ENCODE results near the gene RNU2-1.
"Not testable (repeated sequence)": the region's sequence is repeated elsewhere in the genome, so short reads cannot be mapped to it uniquely, and the experiment has no call there.

The RNU2-1 gene

DNA sequence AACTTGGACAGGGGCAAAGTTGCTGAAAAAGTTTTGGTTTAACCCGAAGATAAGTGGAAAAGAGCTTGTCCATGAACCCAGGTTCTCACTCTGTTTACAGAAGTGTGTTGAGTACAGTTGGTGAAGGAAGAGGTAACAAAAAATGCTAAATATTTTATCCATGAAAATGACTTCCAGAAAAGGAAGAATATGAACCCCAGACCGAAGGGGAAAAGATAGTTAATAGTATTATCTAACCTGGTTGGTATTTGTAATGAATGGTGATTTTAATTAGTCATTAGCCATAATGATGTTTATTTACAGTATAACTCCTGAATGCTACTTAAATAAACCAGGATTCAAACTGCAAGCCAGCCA lies 22.7 kb downstream of the RNU2-1 start:
- Histone ChIP-seq H3K27ac (ENCODE audit: poor library complexity, severe bottlenecking) (peak overlapping the region; percentile 70), H3K36me3 (ENCODE audit: low read depth) (peaks cover 34% of the 10 kb centered on the region)
- ATAC-seq (ENCODE audit: low read depth): no peak

DNA sequence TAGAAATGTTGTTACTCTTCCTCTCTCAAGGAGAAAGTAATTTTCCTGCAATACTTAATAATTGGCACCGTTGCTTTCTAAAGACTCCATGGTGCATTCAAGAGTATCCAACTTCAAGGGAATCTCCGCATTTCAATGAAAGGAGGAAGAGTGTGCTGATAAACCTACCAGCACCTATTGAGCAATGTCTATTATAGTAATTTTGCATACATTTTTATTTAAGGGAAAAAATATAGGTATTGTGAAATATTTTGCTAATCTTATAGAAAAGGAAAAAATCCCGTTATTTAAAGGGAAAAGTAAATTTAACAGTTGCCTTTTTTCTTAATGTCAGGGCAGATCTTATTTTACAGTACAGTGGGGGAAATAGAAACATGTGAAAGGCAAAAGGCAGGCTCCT lies 23.2 kb downstream of the RNU2-1 start:
- DNase-seq (ENCODE audit: low spot score) (no peak), ATAC-seq (ENCODE audit: low read depth) (no peak)
- H3K27me3 ChIP-seq (ENCODE audit: insufficient read depth, poor library complexity, severe bottlenecking): no peaks in the 10 kb centered on the region
- H3K27ac ChIP-seq (ENCODE audit: poor library complexity, severe bottlenecking): peak overlapping the region; percentile 70
- H3K36me3 ChIP-seq (ENCODE audit: low read depth): peaks cover 34% of the 10 kb centered on the region
- no peak overlapping the region for H3K4me3 ChIP-seq (ENCODE audit: severe bottlenecking)
- H3K4me1 ChIP-seq (ENCODE audit: insufficient read depth, poor library complexity, severe bottlenecking): peaks cover 11% of the 10 kb centered on the region
- TF ChIP-seq, protein P1, sequence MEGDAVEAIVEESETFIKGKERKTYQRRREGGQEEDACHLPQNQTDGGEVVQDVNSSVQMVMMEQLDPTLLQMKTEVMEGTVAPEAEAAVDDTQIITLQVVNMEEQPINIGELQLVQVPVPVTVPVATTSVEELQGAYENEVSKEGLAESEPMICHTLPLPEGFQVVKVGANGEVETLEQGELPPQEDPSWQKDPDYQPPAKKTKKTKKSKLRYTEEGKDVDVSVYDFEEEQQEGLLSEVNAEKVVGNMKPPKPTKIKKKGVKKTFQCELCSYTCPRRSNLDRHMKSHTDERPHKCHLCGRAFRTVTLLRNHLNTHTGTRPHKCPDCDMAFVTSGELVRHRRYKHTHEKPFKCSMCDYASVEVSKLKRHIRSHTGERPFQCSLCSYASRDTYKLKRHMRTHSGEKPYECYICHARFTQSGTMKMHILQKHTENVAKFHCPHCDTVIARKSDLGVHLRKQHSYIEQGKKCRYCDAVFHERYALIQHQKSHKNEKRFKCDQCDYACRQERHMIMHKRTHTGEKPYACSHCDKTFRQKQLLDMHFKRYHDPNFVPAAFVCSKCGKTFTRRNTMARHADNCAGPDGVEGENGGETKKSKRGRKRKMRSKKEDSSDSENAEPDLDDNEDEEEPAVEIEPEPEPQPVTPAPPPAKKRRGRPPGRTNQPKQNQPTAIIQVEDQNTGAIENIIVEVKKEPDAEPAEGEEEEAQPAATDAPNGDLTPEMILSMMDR (IDR thresholded peaks at IDR 0.05; ENCODE audit: poor library complexity, severe bottlenecking): no peak
- H3K9me3 ChIP-seq (ENCODE audit: severe bottlenecking): no peaks in the 10 kb centered on the region

More for the DNA sequence above, 22.7 kb downstream of the RNU2-1 start:
- no peaks in the 10 kb centered on the region for H3K27me3 ChIP-seq (ENCODE audit: insufficient read depth, poor library complexity, severe bottlenecking)
- TF ChIP-seq, protein P1 (IDR thresholded peaks at IDR 0.05; ENCODE audit: poor library complexity, severe bottlenecking): no peak
- DNase-seq (ENCODE audit: low spot score): no peak
- peaks cover 11% of the 10 kb centered on the region for H3K4me1 ChIP-seq (ENCODE audit: insufficient read depth, poor library complexity, severe bottlenecking)
- no peaks in the 10 kb centered on the region for H3K9me3 ChIP-seq (ENCODE audit: severe bottlenecking)
- peak overlapping the region; percentile 39 for H3K4me3 ChIP-seq (ENCODE audit: severe bottlenecking)

DNA sequence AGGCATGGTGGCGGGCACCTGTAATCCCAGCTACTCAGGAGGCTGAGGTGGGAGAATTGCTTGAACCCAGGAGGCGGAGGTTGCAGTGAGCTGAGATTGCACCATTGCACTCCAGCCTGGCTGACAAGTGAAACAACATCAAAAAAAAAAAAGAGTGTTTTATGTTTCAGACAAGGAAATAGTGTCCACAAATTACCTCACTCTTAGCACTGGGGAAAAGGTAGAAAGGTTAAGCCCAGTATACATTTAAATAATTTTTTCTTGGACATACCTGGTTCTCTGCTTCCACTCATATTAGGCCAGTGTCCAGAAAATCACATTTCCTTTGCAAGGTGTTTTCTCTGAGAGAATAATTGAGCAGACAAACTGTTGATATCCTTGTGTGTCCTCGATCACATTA lies 30.8 kb downstream of the RNU2-1 start:
- peaks cover 84% of the 10 kb centered on the region for H3K36me3 ChIP-seq (ENCODE audit: low read depth)
- H3K4me1 ChIP-seq (ENCODE audit: insufficient read depth, poor library complexity, severe bottlenecking); H3K9me3 ChIP-seq (ENCODE audit: severe bottlenecking); DNase-seq (ENCODE audit: low spot score); H3K27ac ChIP-seq (ENCODE audit: poor library complexity, severe bottlenecking); ATAC-seq (ENCODE audit: low read depth); H3K4me3 ChIP-seq (ENCODE audit: severe bottlenecking); H3K27me3 ChIP-seq (ENCODE audit: insufficient read depth, poor library complexity, severe bottlenecking): not testable (repeated sequence)

DNA sequence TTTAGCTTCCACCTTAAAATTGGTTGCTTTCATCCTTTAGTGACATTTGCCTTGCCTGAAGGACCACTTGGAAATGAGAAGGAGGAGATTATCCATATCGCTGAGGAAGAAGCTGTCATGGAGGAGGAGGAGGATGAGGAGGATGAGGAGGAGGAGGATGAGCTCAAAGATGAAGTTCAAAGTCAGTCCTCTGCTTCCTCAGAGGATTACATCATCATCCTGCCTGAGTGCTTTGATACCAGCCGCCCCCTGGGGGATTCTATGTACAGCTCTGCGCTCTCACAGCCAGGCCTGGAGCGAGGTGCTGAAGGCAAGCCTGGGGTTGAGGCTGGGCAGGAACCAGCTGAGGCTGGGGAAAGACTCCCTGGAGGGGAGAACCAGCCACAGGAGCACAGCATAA lies 33.6 kb downstream of the RNU2-1 start:
- H3K27ac ChIP-seq (ENCODE audit: poor library complexity, severe bottlenecking): no peak overlapping the region
- H3K4me3 ChIP-seq (ENCODE audit: severe bottlenecking): no peak overlapping the region
- TF ChIP-seq, protein P1 (IDR thresholded peaks at IDR 0.05; ENCODE audit: poor library complexity, severe bottlenecking): no peak
- ATAC-seq (ENCODE audit: low read depth): no peak
- no peaks in the 10 kb centered on the region for H3K4me1 ChIP-seq (ENCODE audit: insufficient read depth, poor library complexity, severe bottlenecking)
- no peak for DNase-seq (ENCODE audit: low spot score)
- no peaks in the 10 kb centered on the region for H3K27me3 ChIP-seq (ENCODE audit: insufficient read depth, poor library complexity, severe bottlenecking)
- H3K9me3 ChIP-seq (ENCODE audit: severe bottlenecking): no peaks in the 10 kb centered on the region
- H3K36me3 ChIP-seq (ENCODE audit: low read depth): peaks cover 95% of the 10 kb centered on the region

DNA sequence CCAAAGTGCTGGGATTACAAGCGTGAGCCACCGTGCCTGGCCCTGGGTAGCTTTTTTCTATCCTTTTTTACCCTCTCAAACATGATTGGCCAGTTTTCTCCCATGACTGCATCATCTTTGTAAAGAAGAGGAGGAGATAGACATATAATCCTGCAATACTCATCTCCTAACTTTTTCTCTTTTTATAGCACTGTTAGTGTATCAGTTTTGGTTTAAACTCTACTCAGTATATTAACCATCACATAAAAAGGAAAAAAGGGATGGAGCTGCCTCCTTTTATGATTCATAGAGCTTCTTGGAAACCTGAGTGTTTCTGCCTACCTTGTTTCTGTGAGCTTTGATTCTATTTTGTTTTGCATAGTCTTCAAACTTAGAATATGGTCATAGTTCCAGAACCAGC lies 34.1 kb downstream of the RNU2-1 start:
- ATAC-seq (ENCODE audit: low read depth) (no peak), DNase-seq (ENCODE audit: low spot score) (no peak)
- Histone ChIP-seq H3K4me1 (ENCODE audit: insufficient read depth, poor library complexity, severe bottlenecking) (no peaks in the 10 kb centered on the region), H3K4me3 (ENCODE audit: severe bottlenecking) (no peak overlapping the region), H3K27ac (ENCODE audit: poor library complexity, severe bottlenecking) (no peak overlapping the region), H3K9me3 (ENCODE audit: severe bottlenecking) (no peaks in the 10 kb centered on the region), H3K27me3 (ENCODE audit: insufficient read depth, poor library complexity, severe bottlenecking) (no peaks in the 10 kb centered on the region), H3K36me3 (ENCODE audit: low read depth) (peaks cover 96% of the 10 kb centered on the region)
- TF ChIP-seq, protein P1 (IDR thresholded peaks at IDR 0.05; ENCODE audit: poor library complexity, severe bottlenecking): no peak

Measured in RWPE2 (cell line).